ENCODE measurements around the gene MLYCD. TPM values are rescaled to one million over a fixed set of nuclear protein-coding genes. Genes with fewer than 3 reads are reported as not detected.

MLYCD gene
- total and polyA plus RNA-seq, 10 of the 15 experiments (the other 5 are each of a cell fraction or from before 2014, with no cell fraction given) = 0.21 to 3.7 (median 1.7) TPM

DNA sequence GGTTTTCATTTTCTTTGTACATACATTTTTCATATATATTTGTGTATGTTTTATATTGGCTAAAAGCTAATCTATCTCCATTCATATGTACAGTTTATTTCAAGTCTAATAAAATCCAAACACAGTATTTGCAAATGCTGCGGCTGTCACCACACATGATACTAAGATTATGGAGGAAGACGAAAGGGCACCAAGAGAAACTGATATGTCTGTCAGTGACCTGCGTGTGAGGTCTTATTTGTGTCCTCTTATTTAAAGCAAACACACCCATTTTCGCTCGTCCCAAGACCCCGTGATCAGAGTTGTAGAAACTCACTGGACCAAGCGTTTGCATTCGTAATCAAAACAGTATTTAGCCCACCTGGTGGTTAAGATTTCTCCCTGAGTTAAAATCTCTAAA is 8.2 kb downstream of the MLYCD start:
- H3K4me3 ChIP-seq = no peak overlapping the region
- 93% methylated on average over 8 of the region's 8 CpGs for WGBS (ENCODE audit: insufficient coverage, insufficient replicate concordance, low lambda C conversion rate, missing lambda C conversion rate)

More for the DNA sequence above, 8.2 kb downstream of the MLYCD start:
- Histone ChIP-seq H3K79me2 (ENCODE audit: control insufficient read depth, insufficient read depth, low read length) (no peaks in the 10 kb centered on the region), H4K20me1 (ENCODE audit: control insufficient read depth, insufficient read depth) (no peaks in the 10 kb centered on the region), H3K9me3 (replicated peaks; ENCODE audit: control insufficient read depth, insufficient read depth, low read length) (no peaks in the 10 kb centered on the region), H3K27ac (ENCODE audit: control insufficient read depth, insufficient read depth) (no peak overlapping the region), H3K4me1 (ENCODE audit: control insufficient read depth, insufficient read depth, low read length) (no peaks in the 10 kb centered on the region), H2AFZ (ENCODE audit: control insufficient read depth, low read depth, low read length) (no peak overlapping the region), H3K9ac (ENCODE audit: control insufficient read depth, insufficient read depth, low read length) (no peak overlapping the region), H3K4me2 (ENCODE audit: control insufficient read depth, insufficient read depth) (no peak overlapping the region), H3K36me3 (ENCODE audit: control insufficient read depth in 2 of 2, insufficient read depth in 2 of 2, low read length in 1 of 2) (peaks cover 0 to 13% of the 10 kb centered on the region in 2 experiments; a peak in 1 of 4 replicates), H3K27me3 (replicated peaks in 1 of 2; ENCODE audit: control insufficient read depth in 2 of 2, insufficient read depth in 2 of 2, low read length in 1 of 2) (no peaks in the 10 kb centered on the region)
- no peak for DNase-seq (ENCODE audit: low read depth, low spot score)
- ChIA-PET POLR2A (no interaction called here), CTCF (no interaction called here), SMC1A (ENCODE audit: uncharacterized antibody, unreplicated experiment) (no interaction called here), RAD21 (ENCODE audit: unreplicated experiment) (no interaction called here)
- no peak for FAIRE-seq
- TF ChIP-seq, protein P1, sequence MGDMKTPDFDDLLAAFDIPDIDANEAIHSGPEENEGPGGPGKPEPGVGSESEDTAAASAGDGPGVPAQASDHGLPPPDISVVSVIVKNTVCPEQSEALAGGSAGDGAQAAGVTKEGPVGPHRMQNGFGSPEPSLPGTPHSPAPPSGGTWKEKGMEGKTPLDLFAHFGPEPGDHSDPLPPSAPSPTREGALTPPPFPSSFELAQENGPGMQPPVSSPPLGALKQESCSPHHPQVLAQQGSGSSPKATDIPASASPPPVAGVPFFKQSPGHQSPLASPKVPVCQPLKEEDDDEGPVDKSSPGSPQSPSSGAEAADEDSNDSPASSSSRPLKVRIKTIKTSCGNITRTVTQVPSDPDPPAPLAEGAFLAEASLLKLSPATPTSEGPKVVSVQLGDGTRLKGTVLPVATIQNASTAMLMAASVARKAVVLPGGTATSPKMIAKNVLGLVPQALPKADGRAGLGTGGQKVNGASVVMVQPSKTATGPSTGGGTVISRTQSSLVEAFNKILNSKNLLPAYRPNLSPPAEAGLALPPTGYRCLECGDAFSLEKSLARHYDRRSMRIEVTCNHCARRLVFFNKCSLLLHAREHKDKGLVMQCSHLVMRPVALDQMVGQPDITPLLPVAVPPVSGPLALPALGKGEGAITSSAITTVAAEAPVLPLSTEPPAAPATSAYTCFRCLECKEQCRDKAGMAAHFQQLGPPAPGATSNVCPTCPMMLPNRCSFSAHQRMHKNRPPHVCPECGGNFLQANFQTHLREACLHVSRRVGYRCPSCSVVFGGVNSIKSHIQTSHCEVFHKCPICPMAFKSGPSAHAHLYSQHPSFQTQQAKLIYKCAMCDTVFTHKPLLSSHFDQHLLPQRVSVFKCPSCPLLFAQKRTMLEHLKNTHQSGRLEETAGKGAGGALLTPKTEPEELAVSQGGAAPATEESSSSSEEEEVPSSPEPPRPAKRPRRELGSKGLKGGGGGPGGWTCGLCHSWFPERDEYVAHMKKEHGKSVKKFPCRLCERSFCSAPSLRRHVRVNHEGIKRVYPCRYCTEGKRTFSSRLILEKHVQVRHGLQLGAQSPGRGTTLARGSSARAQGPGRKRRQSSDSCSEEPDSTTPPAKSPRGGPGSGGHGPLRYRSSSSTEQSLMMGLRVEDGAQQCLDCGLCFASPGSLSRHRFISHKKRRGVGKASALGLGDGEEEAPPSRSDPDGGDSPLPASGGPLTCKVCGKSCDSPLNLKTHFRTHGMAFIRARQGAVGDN (IDR thresholded peaks at IDR 0.05) = no peak
- TF ChIP-seq POLR2AphosphoS2 (IDR thresholded peaks at IDR 0.05; ENCODE audit: low read depth, low read length) (no peak), MEF2A (IDR thresholded peaks at IDR 0.05; ENCODE audit: insufficient read depth, low read depth, low read length) (no peak), YBX1 (IDR thresholded peaks at IDR 0.05) (no peak), BACH1 (IDR thresholded peaks at IDR 0.05; ENCODE audit: borderline replicate concordance) (no peak), RBBP5 (conservative IDR thresholded peaks at IDR 0.05) (no peak)
- in situ Hi-C loops (cut with MboI) = no loop called here
- no TSS peak for BruUV-seq (replicated peaks)
- intact Hi-C loops (cut with micrococcal nuclease; ENCODE audit: unreplicated experiment) = no loop called here
- no peak for ATAC-seq

Data from GM12878 (cell line).